NCI-H345 (cell line): ENCODE measurements around the gene PRKX.
"Not testable (repeated sequence)": the region's sequence is repeated elsewhere in the genome, so short reads cannot be mapped to it uniquely, and the experiment has no call there.

Experiments used
- DNase-seq: peaks from one replicate; lab custom pipeline; 2025; lab: John Stamatoyannopoulos, UW

Gene PRKX

GRCh38 chrX:3653111-3653510 lies 60.3 kb downstream of the PRKX start:
- DNase-seq = no peak

GRCh38 chrX:3651277-3651676 lies 62.2 kb downstream of the PRKX start:
- peak; percentile 1 for DNase-seq

- no peak for DNase-seq
Observed at GRCh38 chrX:3648084-3648483, 65.4 kb downstream of the PRKX start.

- not testable (repeated sequence) for DNase-seq
Observed at GRCh38 chrX:3639858-3640631, 73.4 kb downstream of the PRKX start.

DNA sequence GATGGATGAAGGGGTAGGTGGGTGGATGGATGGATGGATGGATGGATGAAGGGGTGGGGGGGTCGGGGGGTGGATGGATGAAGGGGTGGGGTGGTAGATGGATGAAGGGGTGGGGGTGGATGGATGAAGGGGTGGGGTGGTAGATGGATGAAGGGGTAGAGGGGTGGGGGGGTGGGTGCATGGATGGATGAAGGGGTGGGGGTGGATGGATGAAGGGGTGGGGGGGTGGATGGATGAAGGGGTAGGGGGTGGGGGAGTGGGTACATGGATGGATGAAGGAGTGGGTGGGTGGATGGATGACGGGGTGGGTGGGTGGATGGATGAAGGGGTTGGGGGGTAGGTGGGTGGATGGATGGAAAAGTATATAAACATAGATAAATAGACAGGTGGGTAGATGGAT lies 74.2 kb downstream of the PRKX start:
- no peak for DNase-seq

DNA sequence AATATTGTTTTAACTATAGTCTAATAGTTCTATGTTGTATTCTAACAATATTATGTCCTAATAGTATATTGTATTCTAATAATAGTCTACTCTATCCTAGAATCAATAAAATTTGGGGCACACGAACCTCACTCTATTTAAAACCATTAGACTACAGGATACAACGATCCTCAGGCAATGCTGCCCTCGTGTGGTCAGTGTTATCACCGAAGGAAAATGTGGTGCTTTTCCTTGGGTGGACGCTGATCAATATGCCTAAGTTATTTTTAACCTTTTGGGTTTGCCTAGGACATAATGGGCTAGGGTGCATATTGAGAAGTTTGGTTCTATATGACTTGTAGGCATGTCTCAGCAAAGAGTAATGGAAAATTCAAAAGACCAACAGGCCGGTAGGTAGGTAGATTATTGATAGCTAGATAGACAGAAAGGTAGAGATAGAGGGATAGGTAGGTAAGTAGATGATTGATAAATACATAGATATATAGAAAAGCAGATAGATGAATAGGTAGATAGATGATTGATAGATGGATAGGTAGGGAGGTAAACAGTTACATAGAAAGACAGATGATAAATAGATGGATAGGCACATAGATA lies 75.1 kb downstream of the PRKX start:
- peak; percentile 29 for DNase-seq

DNA sequence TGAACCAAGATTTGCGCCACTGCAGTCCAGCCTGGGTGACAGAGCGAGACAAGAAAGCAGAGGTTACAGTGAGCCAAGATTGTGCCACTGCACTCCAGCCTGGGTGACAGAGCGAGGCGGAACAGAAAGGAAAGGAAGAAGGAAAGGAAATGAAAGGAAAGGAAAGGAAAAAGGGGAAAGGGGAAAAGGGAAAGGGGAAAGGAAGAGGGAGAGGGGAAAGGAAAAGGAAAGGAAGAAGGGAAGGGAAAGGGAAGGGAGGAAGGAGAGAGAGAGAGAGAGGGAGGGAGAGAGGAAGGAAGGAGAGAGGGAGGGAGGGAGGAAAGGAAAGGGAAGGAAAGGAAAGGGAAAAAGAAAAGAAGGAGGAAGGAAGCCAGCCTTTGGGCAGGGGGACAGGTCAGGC lies 76.6 kb downstream of the PRKX start:
- DNase-seq = no peak

GRCh38 chrX:3631196-3631595 lies 82.3 kb downstream of the PRKX start:
- no peak for DNase-seq

GRCh38 chrX:3627594-3627993 lies 85.9 kb downstream of the PRKX start:
- DNase-seq = no peak

GRCh38 chrX:3621414-3621813 lies 92.0 kb downstream of the PRKX start:
- no peak for DNase-seq

- not testable (repeated sequence) for DNase-seq
Observed at GRCh38 chrX:3611744-3612143, 101.7 kb downstream of the PRKX start.

- DNase-seq = no peak
Observed at GRCh38 chrX:3609810-3610209, 103.6 kb downstream of the PRKX start.

DNA sequence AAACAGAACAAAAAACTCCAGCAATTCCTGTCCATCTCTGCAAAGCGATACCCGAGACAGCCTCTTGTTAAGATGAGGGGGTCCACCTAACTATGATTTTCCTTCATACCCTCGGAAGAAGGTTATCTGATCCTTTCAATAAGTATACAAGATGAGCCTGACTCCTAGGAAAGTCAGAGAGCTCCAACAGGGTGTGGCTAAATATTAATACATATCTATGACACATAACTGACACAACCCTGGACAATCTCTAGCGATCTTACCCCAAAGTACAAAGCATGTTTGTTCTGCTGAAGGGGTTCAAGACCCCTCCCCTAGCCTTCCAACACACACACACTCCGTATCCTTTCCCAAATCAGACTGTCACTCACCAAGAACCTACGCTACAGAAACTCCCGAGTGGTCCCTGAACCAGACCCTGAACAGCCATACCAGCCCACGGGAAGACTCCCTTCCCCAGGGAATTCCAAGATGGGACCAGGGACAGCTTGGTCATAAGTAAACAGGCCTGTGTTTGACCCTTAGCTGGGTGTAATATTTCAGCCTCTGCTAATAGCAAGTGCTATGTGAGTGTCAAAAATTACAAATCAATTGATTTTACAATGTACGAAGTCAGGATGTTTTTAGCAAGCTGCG lies 110.3 kb downstream of the PRKX start:
- no peak for DNase-seq

GRCh38 chrX:3599802-3600430 lies 113.5 kb downstream of the PRKX start:
- no peak for DNase-seq

- no peak for DNase-seq
Observed at GRCh38 chrX:3598709-3599108, 114.7 kb downstream of the PRKX start.

- no peak for DNase-seq
Observed at GRCh38 chrX:3598046-3598605, 115.3 kb downstream of the PRKX start.

GRCh38 chrX:3592184-3592583 lies 121.3 kb downstream of the PRKX start:
- no peak for DNase-seq

- no peak for DNase-seq
Observed at GRCh38 chrX:3589474-3589873, 124.0 kb downstream of the PRKX start.

- DNase-seq = no peak
Observed at GRCh38 chrX:3585719-3586118, 127.7 kb downstream of the PRKX start.

GRCh38 chrX:3584415-3584996 lies 128.9 kb downstream of the PRKX start:
- no peak for DNase-seq

DNA sequence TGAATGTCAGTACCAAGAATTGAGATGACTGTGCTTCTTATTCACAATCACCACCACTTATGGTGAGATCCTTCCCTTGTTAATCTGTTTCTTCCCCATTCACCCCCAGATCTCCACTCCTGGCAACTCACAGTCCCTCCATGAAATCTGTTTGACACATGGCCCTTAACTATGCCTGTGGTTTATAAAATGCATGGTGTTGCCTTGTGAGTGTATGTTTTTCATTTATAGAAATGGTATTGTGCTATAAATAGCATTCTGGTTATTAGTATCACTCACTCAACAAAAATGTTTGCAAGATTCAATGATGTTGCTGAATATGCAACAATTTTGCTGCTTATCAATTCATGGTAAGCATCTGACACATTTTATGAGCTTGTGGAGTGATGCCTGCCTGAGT lies 131.0 kb downstream of the PRKX start:
- DNase-seq = no peak

DNA sequence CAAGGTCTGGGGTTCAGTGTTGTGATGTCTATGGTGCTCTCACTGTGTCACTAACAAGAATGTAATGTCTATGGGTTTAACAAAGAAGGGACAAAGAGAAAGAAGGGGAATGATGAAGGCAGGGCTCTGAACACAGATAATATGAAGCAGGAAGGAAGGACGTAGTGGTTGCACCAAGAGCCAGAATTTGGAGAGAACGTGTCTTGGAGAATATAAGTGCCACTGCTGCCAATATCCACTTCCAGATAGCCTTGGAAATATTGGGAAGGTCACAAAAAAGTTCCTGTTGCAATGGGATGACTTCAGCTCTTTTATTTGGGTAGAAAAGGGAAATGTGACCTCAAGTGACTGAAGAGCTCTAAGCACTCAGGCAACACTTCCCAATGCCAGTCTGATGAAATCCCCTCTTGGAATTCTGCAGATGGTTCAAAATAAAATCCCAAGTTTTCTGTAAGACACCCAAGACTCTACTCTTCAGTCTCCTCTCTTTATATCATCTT lies 131.8 kb downstream of the PRKX start:
- no peak for DNase-seq
